GM18520 (cell line): ENCODE data around the gene CFAP100.

Experiments used
- ATAC-seq: cut with Tn5 transposase; IDR thresholded peaks from one replicate; pipeline ENCODE4 v1.9.1; 2021; ENCODE audit not compliant: unreplicated experiment

CFAP100 gene

GRCh38 chr3:126475413-126476114 is 80.9 kb downstream of the CFAP100 start, which contains the start of gene ZXDC:
ZXDC (minus strand) TSS chr3:126475891; CDS start chr3:126475865, 26 bp downstream.
- ATAC-seq: peak; percentile 80

- ATAC-seq: peak; percentile 5
Measured at GRCh38 chr3:126476166-126477060, 81.7 kb downstream of the CFAP100 start.

- no peak for ATAC-seq
Measured at GRCh38 chr3:126477061-126477380, 82.3 kb downstream of the CFAP100 start.

- no peak for ATAC-seq
Measured at GRCh38 chr3:126478581-126479310, 84.0 kb downstream of the CFAP100 start.

- ATAC-seq: no peak
Measured at GRCh38 chr3:126479642-126480041, 84.9 kb downstream of the CFAP100 start.

- no peak for ATAC-seq
Measured at GRCh38 chr3:126480206-126480605, 85.5 kb downstream of the CFAP100 start.

GRCh38 chr3:126480861-126481260 is 86.2 kb downstream of the CFAP100 start:
- ATAC-seq: no peak

- ATAC-seq: no peak
Measured at GRCh38 chr3:126481808-126482502, 87.2 kb downstream of the CFAP100 start.

GRCh38 chr3:126482503-126483255 is 88.0 kb downstream of the CFAP100 start:
- ATAC-seq: no peak

- no peak for ATAC-seq
Measured at GRCh38 chr3:126483321-126483761, 88.6 kb downstream of the CFAP100 start.

GRCh38 chr3:126484148-126484547 is 89.4 kb downstream of the CFAP100 start:
- no peak for ATAC-seq

GRCh38 chr3:126484662-126485061 is 90.0 kb downstream of the CFAP100 start:
- ATAC-seq: no peak

GRCh38 chr3:126485176-126485897 is 90.6 kb downstream of the CFAP100 start:
- ATAC-seq: no peak

GRCh38 chr3:126485956-126486355 is 91.2 kb downstream of the CFAP100 start:
- no peak for ATAC-seq
